Kidney (tissue), 14 donors: ENCODE results near the gene STN1. TPM values are rescaled to one million over a fixed set of nuclear protein-coding genes. Genes with fewer than 3 reads are reported as not detected.

ENCODE experiments used
- DNase-seq, 5 donors: peaks; one replicate each; pipeline ENCODE4 v3.0.0-alpha.2; 2013 to 2020
- FAIRE-seq: peaks from 2 replicates; lab custom pipeline; 2012; peaks lifted over from hg19 to GRCh38; lab: Jason Lieb, UNC
- H3K27ac ChIP-seq, 2 donors: one replicate each; pipeline ENCODE4 v1.7.0; 2013; ENCODE audit warnings: low read depth in 2 of 2, low read length in 2 of 2, inconsistent platforms in 1 of 2
- H3K27me3 ChIP-seq: one replicate; pipeline ENCODE4 v1.7.1; 2013; ENCODE audit warnings: low read length, inconsistent platforms; ENCODE audit not compliant: control insufficient read depth, insufficient read depth
- H3K36me3 ChIP-seq, 3 donors: one replicate each; pipeline versions ENCODE4 v1.7.0 to v1.7.1; 2013; ENCODE audit warnings: low read length in 3 of 3, control low read depth in 1 of 3, inconsistent platforms in 1 of 3; ENCODE audit not compliant: insufficient read depth in 3 of 3, control insufficient read depth in 2 of 3
- H3K4me1 ChIP-seq, 3 donors: one replicate each; pipeline versions ENCODE4 v1.7.0 to v1.7.1; 2013; ENCODE audit warnings: low read length in 3 of 3, inconsistent platforms in 1 of 3, low read depth in 1 of 3; ENCODE audit not compliant: control insufficient read depth in 2 of 3, insufficient read depth in 2 of 3
- H3K4me3 ChIP-seq, 3 donors: one replicate each; pipeline versions ENCODE4 v1.7.0 to v1.8.1; 2013; ENCODE audit warnings: low read length in 3 of 3, control low read depth in 1 of 3, inconsistent platforms in 1 of 3
- H3K9ac ChIP-seq, 3 donors: one replicate each; pipeline versions ENCODE4 v1.7.0 to v1.7.1; 2013; ENCODE audit warnings: low read length in 3 of 3, control low read depth in 1 of 3, inconsistent platforms in 1 of 3
- H3K9me3 ChIP-seq, 3 donors: one replicate each; pipeline versions ENCODE4 v1.7.0 to v1.7.1; 2013; ENCODE audit warnings: low read length in 3 of 3, control low read depth in 1 of 3, inconsistent platforms in 1 of 3; ENCODE audit not compliant: control insufficient read depth in 2 of 3, insufficient read depth in 1 of 3
- CTCF ChIP-seq: IDR thresholded peaks from 3 replicates; pipeline ENCODE4 v1.5.1; 2012; ENCODE audit warnings: mild to moderate bottlenecking, moderate library complexity, borderline replicate concordance; ENCODE audit not compliant: insufficient read depth; ENCODE audit errors: extremely low read depth
- intact Hi-C: fragments of 100-400 bp; cut with DNase I; formaldehyde crosslinking; loops from one replicate; pipeline ENCODE4 v1.11.1; 2022
- polyA plus RNA-seq: library from polyadenylated mRNA; stranded (reverse); fragments of 350-450 nt; fragmentation: Illumina TruSeq; extraction: RNeasy Lipid Tissue Mini Kit (QIAGEN cat#74804); gene quantifications from one replicate; pipeline ENCODE4 v1.2.3, GENCODE V29; 2014; ENCODE audit warnings: low read depth, low replicate concordance; ENCODE audit not compliant: insufficient read depth
- total RNA-seq: library from RNA; stranded (reverse); fragmentation: NEBNext Ultra II Directional; extraction: Animal tissue kit (Norgen Biotek cat#: 25700); gene quantifications from one replicate; pipeline ENCODE4 v1.2.1, GENCODE V29; 2021
- donor health status: control.
- donor health status: control.
- donor health status: control.
- donor health status: control.
- donor health status: control.
- donor health status: DM: yes; HTN: yes; CAD: no.
- donor health status: Normal renal cell carcinoma (clear cell type).

The STN1 gene
- total and polyA plus RNA-seq, 2 donors from 2014 or later: 29.4 to 30.1 TPM

GRCh38 chr10:103966671-103967447 lies 48.9 kb upstream of the STN1 start, which contains the start of gene SLK:
TSS of gene SLK (plus strand) at chr10:103967140. CDS start at chr10:103967746, 606 bp downstream.
- no peak for TF ChIP-seq CTCF
- intact Hi-C loops: no loop called here
- DNase-seq: peak; percentile 82 to 94 (median 91)

GRCh38 chr10:103960103-103960502 lies 42.1 kb upstream of the STN1 start:
- FAIRE-seq (no peak), DNase-seq (no peak)
- no peaks in the 10 kb centered on the region for H3K27me3 ChIP-seq
- H3K4me3 ChIP-seq: no peak overlapping the region
- H3K36me3 ChIP-seq: no peaks in the 10 kb centered on the region
- H3K27ac ChIP-seq: no peak overlapping the region
- no peak overlapping the region for H3K9ac ChIP-seq
- H3K9me3 ChIP-seq: no peaks in the 10 kb centered on the region
- TF ChIP-seq CTCF: no peak
- H3K4me1 ChIP-seq: no peaks in the 10 kb centered on the region
- intact Hi-C loops: no loop called here

More at GRCh38 chr10:103966671-103967447, 48.9 kb upstream of the STN1 start, which contains the start of gene SLK:
- peaks cover 3 to 14% (median 3%) of the 10 kb centered on the region in 3 donors for H3K4me1 ChIP-seq
- peak within 1 kb of the TSS; percentile 93 to 100 (median 100) for H3K9ac ChIP-seq
- no peak for FAIRE-seq
- peak within 1 kb of the TSS; percentile 96 to 97 for H3K27ac ChIP-seq
- H3K4me3 ChIP-seq: peak within 1 kb of the TSS; percentile 94 to 100 (median 98)
- no peaks in the 10 kb centered on the region for H3K36me3 ChIP-seq
- no peaks in the 10 kb centered on the region for H3K27me3 ChIP-seq
- H3K9me3 ChIP-seq: no peaks in the 10 kb centered on the region

DNA sequence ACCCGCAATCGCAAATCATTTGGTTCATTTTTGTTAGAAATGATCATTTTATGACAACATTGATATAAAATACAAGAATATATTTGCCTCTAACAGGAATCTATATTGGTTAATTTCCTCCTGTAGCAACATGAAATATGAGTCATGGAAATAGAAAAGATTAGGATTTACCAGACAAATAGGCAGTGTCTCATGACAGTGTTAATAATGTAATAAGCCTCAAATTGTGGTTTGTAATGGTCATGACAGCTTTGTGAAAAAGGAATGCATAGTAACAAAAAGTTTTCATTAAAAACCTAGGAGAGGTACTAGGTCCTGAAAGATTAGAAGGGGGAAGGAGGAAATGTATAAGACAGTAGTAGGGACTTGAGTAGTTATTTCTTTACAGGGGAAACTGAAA lies 41.0 kb upstream of the STN1 start:
- Histone ChIP-seq H3K36me3 (no peaks in the 10 kb centered on the region), H3K9ac (no peak overlapping the region), H3K27ac (no peak overlapping the region), H3K4me3 (no peak overlapping the region), H3K27me3 (no peaks in the 10 kb centered on the region), H3K4me1 (no peaks in the 10 kb centered on the region), H3K9me3 (no peaks in the 10 kb centered on the region)
- no peak for TF ChIP-seq CTCF
- DNase-seq: no peak
- intact Hi-C loops: no loop called here
- no peak for FAIRE-seq
